ENCODE data around the gene SUSD4. TPM values are rescaled to one million over a fixed set of nuclear protein-coding genes. Genes with fewer than 3 reads are reported as not detected.

The SUSD4 gene
- total and polyA plus RNA-seq, 2 of the 4 experiments (the other 2 are of a cell fraction), result 1.8 to 2.7 TPM

DNA sequence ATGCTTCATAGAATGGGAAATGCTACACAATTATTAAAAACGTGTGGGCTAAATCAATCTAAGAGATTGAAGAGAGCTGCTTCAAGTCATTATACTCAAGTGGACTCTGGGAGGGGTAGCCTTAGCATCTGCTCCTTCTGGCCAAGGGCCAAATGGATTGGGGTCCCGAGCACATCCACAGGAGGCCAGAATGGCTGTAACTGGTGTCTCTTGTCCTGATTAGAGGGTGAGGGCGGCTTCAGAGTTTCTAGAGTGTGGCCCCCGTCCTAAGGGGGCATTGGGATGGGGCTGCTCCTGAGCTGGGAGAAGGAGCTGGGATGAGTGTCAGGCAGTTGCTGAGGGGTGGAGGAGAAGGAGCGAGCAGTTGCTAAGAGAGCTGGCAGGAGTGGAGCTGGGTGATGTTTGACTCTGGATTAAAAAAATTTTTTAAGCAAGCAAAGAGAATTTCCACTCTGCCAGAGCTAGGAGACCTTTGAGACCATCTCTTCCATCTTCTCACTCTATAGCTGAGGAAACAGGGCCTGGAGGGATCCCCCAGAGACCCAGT is 149.6 kb downstream of the SUSD4 start:
- Histone ChIP-seq H4K5ac (ENCODE audit: low read depth, low read length) (no peak overlapping the region), H3K56ac (ENCODE audit: extremely low read depth, insufficient read depth, low read length) (no peak overlapping the region), H4K8ac (ENCODE audit: low read depth in 2 of 2, low read length in 2 of 2) (no peak overlapping the region), H4K91ac (ENCODE audit: insufficient read depth, low read depth, low read length) (no peak overlapping the region), H3K4me1 (ENCODE audit: control insufficient read depth, insufficient read depth, low read length) (no peaks in the 10 kb centered on the region), H3K9me3 (ENCODE audit: control insufficient read depth, insufficient read depth, low read length) (peaks cover 10% of the 10 kb centered on the region), H2BK20ac (ENCODE audit: low read depth, low read length) (no peak overlapping the region), H3K18ac (ENCODE audit: low read depth, low read length) (no peak overlapping the region), H3K4ac (ENCODE audit: low read depth, low read length) (no peak overlapping the region), H3K27ac (ENCODE audit: insufficient read depth, low read length) (no peak overlapping the region), H3K4me3 (ENCODE audit: insufficient read depth, low read depth, low read length) (no peak overlapping the region), H2BK120ac (ENCODE audit: low read depth, low read length) (no peak overlapping the region), H3K9ac (ENCODE audit: low read depth, low read length) (no peak overlapping the region), H3K79me1 (ENCODE audit: low read depth in 1 of 2, low read length in 2 of 2) (no peaks in the 10 kb centered on the region), H2AFZ (replicated peaks; ENCODE audit: low read length, poor library complexity) (no peak overlapping the region), H3K36me3 (ENCODE audit: control insufficient read depth, insufficient read depth, low read length) (no peaks in the 10 kb centered on the region), H3K23ac (ENCODE audit: low read depth, low read length) (no peak overlapping the region), H2AK9ac (replicated peaks; ENCODE audit: low read depth, low read length, poor library complexity) (no peak overlapping the region), H4K20me1 (ENCODE audit: insufficient read depth, low read length) (no peaks in the 10 kb centered on the region), H2AK5ac (ENCODE audit: low read depth, low read length) (no peak overlapping the region), H3K14ac (replicated peaks; ENCODE audit: low read depth, low read length) (no peak overlapping the region), H3K9me1 (ENCODE audit: insufficient read depth, low read length) (no peaks in the 10 kb centered on the region), H3K27me3 (ENCODE audit: control insufficient read depth, insufficient read depth, low read length) (peaks cover 17% of the 10 kb centered on the region), H3K4me2 (ENCODE audit: low read depth, low read length) (no peak overlapping the region), H2BK5ac (ENCODE audit: low read depth, low read length, poor library complexity, severe bottlenecking) (no peak overlapping the region), H2BK15ac (ENCODE audit: low read depth, low read length) (no peak overlapping the region)
- DNase-seq (no peak), ATAC-seq (ENCODE audit: low read depth) (no peak)
- BruUV-seq (replicated peaks), result no TSS peak
- in situ Hi-C loops (cut with MboI; ENCODE audit: low sequenced_read_pairs), result no loop called here
- CTCF ChIA-PET, result no interaction called here
- TF ChIP-seq, protein P1, sequence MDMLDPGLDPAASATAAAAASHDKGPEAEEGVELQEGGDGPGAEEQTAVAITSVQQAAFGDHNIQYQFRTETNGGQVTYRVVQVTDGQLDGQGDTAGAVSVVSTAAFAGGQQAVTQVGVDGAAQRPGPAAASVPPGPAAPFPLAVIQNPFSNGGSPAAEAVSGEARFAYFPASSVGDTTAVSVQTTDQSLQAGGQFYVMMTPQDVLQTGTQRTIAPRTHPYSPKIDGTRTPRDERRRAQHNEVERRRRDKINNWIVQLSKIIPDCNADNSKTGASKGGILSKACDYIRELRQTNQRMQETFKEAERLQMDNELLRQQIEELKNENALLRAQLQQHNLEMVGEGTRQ (IDR thresholded peaks at IDR 0.05; ENCODE audit: low read depth, low read length), result no peak
- no peak for TF ChIP-seq POLR2A (IDR thresholded peaks at IDR 0.05; ENCODE audit: low read depth, low read length)
- TF ChIP-seq FOS (IDR thresholded peaks at IDR 0.05; ENCODE audit: low read depth, low read length), result no peak
- no peak for TF ChIP-seq MXI1 (IDR thresholded peaks at IDR 0.05; ENCODE audit: borderline replicate concordance, low read depth, low read length)
- TF ChIP-seq, protein P2, sequence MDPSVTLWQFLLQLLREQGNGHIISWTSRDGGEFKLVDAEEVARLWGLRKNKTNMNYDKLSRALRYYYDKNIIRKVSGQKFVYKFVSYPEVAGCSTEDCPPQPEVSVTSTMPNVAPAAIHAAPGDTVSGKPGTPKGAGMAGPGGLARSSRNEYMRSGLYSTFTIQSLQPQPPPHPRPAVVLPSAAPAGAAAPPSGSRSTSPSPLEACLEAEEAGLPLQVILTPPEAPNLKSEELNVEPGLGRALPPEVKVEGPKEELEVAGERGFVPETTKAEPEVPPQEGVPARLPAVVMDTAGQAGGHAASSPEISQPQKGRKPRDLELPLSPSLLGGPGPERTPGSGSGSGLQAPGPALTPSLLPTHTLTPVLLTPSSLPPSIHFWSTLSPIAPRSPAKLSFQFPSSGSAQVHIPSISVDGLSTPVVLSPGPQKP (IDR thresholded peaks at IDR 0.05; ENCODE audit: borderline replicate concordance, low read depth, low read length), result no peak
- TF ChIP-seq NFE2L2 (IDR thresholded peaks at IDR 0.05; ENCODE audit: low read depth, low read length), result no peak
- TF ChIP-seq, protein P3, sequence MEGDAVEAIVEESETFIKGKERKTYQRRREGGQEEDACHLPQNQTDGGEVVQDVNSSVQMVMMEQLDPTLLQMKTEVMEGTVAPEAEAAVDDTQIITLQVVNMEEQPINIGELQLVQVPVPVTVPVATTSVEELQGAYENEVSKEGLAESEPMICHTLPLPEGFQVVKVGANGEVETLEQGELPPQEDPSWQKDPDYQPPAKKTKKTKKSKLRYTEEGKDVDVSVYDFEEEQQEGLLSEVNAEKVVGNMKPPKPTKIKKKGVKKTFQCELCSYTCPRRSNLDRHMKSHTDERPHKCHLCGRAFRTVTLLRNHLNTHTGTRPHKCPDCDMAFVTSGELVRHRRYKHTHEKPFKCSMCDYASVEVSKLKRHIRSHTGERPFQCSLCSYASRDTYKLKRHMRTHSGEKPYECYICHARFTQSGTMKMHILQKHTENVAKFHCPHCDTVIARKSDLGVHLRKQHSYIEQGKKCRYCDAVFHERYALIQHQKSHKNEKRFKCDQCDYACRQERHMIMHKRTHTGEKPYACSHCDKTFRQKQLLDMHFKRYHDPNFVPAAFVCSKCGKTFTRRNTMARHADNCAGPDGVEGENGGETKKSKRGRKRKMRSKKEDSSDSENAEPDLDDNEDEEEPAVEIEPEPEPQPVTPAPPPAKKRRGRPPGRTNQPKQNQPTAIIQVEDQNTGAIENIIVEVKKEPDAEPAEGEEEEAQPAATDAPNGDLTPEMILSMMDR (conservative IDR thresholded peaks at IDR 0.05; ENCODE audit: low read depth, low read length), result no peak
- TF ChIP-seq RAD21 (IDR thresholded peaks at IDR 0.05; ENCODE audit: low read length), result no peak
- no peak for TF ChIP-seq CEBPB (IDR thresholded peaks at IDR 0.05; ENCODE audit: low read depth, low read length)
- TF ChIP-seq MAZ (IDR thresholded peaks at IDR 0.05; ENCODE audit: borderline replicate concordance, low read depth, low read length), result no peak
- TF ChIP-seq SMC3 (IDR thresholded peaks at IDR 0.05; ENCODE audit: low read depth, low read length), result no peak
- TF ChIP-seq BHLHE40 (IDR thresholded peaks at IDR 0.05; ENCODE audit: low read depth, low read length), result no peak
- no peak for TF ChIP-seq RCOR1 (IDR thresholded peaks at IDR 0.05; ENCODE audit: insufficient replicate concordance, low read length)
- TF ChIP-seq RFX5 (IDR thresholded peaks at IDR 0.05; ENCODE audit: low read depth, low read length), result no peak
- no peak for TF ChIP-seq MAFK (IDR thresholded peaks at IDR 0.05; ENCODE audit: low read depth, low read length)
- no peak for TF ChIP-seq CHD1 (IDR thresholded peaks at IDR 0.05; ENCODE audit: low read depth, low read length)
- POLR2A ChIA-PET (ENCODE audit: unreplicated experiment), result interaction anchor here (1.2 kb wide), 1 partner anchor 16 kb away, joined by 3 read pairs; no protein-coding TSS in a partner anchor
- 30% methylated on average over 2 of the region's 5 CpGs; no CpG with 5 or more reads in 1 of the 2 experiments for WGBS, 2 experiments (ENCODE audit: extremely low coverage in 2 of 2, insufficient read length in 1 of 2)
- dilution Hi-C loops (cut with HindIII; ENCODE audit: low sequenced_read_pairs, unreplicated experiment), result no loop called here
- intact Hi-C loops (cut with micrococcal nuclease), result no loop called here
